C4-2B (cell line): ENCODE measurements around the gene VPS13A.
"Not testable (repeated sequence)": the region's sequence is repeated elsewhere in the genome, so short reads cannot be mapped to it uniquely, and the experiment has no call there.

Source experiments
- H3K27ac ChIP-seq: fragments of 450-650 bp; 2 replicates; pipeline ENCODE4 v1.5.1; 2017
- ZFX ChIP-seq: fragments of 450-650 bp; IDR thresholded peaks from 2 replicates; pipeline ENCODE4 v1.6.1; 2017
- TF ChIP-seq, protein P1 (sequence below): fragments of 450-650 bp; conservative IDR thresholded peaks from 2 replicates; pipeline ENCODE4 v1.5.1; 2017; ENCODE audit warnings: mild to moderate bottlenecking

The VPS13A gene

DNA sequence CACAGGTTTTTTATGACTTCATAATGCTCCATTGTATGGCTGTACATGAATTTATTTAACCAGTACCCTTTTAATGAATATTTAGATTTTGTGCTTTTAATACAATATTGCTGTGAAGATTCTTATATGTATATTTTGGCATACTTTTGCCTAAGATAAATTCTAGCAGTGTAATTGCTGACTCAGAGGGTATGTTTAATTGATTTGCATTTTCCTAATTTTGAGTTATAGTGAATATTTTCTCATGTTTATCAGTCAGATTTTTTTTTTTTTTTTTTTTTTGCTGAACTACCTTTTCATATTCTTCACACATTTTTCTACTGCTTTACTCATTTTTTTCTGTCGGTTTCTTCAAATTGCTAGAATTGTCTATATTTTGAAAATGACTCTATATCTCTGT is 222.6 kb downstream of the VPS13A start:
- no peak for TF ChIP-seq ZFX
- TF ChIP-seq, protein P1, sequence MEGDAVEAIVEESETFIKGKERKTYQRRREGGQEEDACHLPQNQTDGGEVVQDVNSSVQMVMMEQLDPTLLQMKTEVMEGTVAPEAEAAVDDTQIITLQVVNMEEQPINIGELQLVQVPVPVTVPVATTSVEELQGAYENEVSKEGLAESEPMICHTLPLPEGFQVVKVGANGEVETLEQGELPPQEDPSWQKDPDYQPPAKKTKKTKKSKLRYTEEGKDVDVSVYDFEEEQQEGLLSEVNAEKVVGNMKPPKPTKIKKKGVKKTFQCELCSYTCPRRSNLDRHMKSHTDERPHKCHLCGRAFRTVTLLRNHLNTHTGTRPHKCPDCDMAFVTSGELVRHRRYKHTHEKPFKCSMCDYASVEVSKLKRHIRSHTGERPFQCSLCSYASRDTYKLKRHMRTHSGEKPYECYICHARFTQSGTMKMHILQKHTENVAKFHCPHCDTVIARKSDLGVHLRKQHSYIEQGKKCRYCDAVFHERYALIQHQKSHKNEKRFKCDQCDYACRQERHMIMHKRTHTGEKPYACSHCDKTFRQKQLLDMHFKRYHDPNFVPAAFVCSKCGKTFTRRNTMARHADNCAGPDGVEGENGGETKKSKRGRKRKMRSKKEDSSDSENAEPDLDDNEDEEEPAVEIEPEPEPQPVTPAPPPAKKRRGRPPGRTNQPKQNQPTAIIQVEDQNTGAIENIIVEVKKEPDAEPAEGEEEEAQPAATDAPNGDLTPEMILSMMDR = no peak
- H3K27ac ChIP-seq = no peak overlapping the region

DNA sequence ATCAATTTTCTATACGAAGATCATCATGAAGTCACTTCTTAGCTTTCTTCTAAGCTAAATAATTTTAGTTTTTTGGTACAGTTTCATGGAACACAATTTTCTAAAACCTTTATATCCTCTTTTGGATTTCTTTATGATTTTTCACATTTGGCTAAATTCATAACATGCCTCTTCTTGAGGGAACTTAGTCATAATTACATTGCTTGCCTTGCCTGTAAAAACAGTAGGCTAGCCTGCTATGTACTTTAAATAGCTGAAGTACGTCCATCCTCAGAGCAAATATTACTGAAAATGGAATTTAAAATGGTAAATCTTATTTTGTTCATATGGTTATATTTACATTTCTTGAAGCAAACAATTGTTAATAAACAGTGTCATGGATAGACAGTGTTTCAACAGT is 225.0 kb downstream of the VPS13A start:
- TF ChIP-seq, protein P1 = no peak
- no peak for TF ChIP-seq ZFX
- H3K27ac ChIP-seq = no peak overlapping the region

DNA sequence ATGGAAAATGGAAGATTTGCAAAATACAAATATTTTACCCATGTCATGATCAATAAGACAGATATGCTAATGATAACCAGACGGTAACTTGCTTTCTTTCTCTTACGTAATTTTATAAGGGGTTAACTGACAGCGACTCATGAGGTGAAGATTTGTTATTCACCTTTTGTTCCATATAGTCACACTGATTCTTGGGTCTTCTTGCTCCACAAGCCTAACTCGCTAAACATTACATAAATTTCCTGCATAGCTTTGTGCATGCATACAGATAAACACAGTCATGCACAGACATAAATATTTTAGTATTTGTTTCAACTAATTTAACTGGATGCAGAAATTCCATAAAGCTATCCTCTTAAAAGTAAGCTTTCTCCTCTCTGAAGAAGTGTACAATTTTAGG is 225.9 kb downstream of the VPS13A start:
- TF ChIP-seq, protein P1 = no peak
- no peak for TF ChIP-seq ZFX

DNA sequence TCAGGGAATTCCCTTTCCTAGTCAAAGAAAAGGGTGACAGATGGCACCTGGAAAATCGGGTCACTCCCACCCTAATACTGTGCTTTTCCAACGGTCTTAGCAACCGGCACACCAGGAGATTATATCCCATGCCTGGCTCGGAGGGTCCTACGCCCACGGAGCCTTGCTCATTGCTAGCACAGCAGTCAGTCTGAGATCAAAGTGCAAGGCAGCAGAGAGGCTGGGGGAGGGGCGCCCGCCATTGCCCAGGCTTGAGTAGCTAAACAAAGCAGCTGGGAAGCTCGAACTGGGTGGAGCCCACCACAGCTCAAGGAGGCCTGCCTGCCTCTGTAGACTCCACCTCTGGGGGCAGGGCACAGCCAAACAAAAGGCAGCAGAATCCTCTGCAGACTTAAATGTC is 231.2 kb downstream of the VPS13A start:
- H3K27ac ChIP-seq = not testable (repeated sequence)

More for the DNA sequence above, 225.9 kb downstream of the VPS13A start:
- H3K27ac ChIP-seq = no peak overlapping the region

DNA sequence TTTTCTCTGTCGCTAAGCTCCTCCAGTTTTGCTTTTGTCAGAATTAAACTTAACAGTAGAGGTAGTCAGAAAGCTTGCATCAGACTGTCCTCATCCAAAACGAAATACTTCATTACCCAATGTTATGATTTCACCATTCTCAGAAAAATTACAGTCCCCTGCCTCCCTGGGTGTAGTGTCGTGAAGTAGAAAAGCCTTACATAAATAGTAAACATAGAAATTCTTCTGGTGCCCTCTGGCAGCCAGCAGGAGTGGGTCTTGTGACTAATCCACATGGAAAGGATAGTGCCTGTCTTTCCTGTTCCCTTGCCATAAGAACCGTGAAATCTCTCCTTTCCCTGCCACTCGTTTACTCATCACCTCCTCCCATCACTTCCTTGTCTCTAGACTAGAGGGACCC is 240.2 kb downstream of the VPS13A start:
- TF ChIP-seq, protein P1 = no peak
- TF ChIP-seq ZFX = no peak

DNA sequence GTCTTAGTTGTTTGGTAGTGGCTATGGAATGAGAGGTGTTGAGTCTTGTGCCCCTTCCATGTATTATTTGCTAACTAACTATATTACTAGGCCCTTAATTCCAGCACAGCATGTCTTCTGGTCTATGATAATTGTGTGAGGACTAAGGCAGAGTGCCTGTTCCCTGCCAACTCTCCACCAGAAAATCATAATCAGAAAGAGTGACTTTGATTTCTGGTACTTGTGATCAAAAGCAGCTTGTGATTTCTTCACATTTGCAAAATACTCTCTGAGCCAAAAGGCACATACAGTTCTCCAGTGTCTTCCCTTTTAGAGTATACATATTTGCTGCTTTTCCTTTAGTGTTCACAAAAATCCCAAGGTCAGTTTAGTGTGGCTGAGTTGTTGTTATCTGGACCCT is 240.9 kb downstream of the VPS13A start:
- no peak overlapping the region for H3K27ac ChIP-seq
- TF ChIP-seq, protein P1 = no peak
- no peak for TF ChIP-seq ZFX

More for the DNA sequence above, 240.2 kb downstream of the VPS13A start:
- no peak overlapping the region for H3K27ac ChIP-seq

DNA sequence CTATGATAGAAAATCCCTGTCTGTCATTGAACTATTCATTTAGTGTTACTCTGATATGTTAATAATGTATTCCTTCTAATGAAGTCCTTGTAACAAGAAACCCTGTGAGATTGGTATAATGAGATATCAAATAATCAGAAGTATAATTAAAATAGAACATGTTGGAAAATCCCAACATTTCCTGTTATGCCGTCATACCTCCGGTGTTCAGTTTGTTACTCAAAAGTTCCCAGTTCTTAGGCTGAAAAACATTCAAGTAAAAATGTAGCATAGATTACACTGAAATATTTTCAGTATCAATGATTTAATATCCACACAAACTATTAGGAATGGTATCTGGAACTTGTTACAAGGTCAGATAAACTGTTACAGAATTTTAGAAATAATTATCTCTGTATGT is 243.3 kb downstream of the VPS13A start:
- TF ChIP-seq, protein P1 = no peak
- TF ChIP-seq ZFX = no peak

DNA sequence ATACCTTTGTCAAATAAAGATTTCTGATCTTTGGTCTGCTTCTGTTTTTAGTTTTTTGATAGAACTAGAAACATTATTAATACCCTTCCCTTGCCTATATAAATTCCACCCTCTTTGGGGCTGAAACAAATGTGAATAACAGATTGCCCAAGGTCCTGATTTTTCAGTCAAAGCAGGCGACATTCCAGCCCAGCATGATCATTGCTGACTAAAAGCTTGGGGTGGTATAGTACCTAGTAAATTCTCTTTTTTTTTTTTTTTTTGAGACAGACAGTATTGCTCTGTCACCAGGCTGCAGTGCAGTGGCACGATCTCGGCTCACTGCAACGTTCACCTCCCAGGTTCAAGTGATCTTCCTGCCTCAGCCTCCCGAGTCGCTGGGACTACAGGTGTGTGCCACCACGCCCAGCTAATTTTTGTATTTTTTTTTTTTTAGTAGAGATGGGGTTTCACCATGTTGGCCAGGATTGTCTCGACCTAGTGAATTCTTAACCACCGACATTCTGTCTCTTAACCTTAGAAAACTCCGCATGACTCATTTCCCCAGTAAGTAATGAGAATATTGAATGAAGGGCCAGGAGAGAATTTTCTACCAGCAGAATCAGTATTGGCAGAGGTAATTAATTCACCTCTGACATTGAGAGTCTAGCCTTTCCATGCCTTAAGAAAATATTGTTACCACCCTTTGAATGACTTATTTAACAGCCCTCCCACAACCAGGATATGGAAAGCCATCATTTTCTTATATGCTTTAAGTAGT is 244.4 kb downstream of the VPS13A start:
- H3K27ac ChIP-seq = no peak overlapping the region
- TF ChIP-seq ZFX = no peak
- TF ChIP-seq, protein P1 = no peak

More for the DNA sequence above, 243.3 kb downstream of the VPS13A start:
- H3K27ac ChIP-seq = no peak overlapping the region
